ENCODE measurements around the gene NSMF.
A peak's percentile ranks its signal among the peaks of the same experiment; 100 is the strongest.

NSMF gene

GRCh38 chr9:137459152-137459600, at the start of gene NSMF:
TSS of gene NSMF (minus strand) at chr9:137459334. CDS start at chr9:137459102, 232 bp downstream.
- peak; percentile 95 for DNase-seq (ENCODE audit: low spot score)

DNA sequence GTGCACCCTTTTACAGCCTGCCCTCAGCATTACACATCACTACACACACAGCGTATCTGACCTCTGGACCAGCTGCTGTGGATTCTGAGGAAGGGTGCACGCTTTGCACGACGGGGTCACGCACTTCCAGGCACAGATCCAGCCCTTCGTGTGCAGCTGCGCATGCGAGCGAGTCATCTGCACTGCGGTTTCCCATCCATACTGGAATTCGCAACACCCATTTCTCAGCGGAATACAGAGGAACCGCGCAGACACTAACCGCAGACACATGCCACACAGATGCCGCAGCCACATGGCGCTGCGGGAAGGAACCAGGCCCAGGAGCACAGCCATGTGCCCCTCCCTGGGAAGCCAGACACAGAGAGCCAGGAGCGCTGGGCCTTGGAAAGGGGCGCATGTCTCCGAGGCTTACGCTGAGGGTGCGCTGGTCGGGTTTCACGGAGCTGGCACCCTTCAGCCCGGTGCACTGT, 47.6 kb upstream of the NSMF start:
- DNase-seq (ENCODE audit: low spot score): no peak

GRCh38 chr9:137506274-137506673, 47.1 kb upstream of the NSMF start:
- no peak for DNase-seq (ENCODE audit: low spot score)

DNA sequence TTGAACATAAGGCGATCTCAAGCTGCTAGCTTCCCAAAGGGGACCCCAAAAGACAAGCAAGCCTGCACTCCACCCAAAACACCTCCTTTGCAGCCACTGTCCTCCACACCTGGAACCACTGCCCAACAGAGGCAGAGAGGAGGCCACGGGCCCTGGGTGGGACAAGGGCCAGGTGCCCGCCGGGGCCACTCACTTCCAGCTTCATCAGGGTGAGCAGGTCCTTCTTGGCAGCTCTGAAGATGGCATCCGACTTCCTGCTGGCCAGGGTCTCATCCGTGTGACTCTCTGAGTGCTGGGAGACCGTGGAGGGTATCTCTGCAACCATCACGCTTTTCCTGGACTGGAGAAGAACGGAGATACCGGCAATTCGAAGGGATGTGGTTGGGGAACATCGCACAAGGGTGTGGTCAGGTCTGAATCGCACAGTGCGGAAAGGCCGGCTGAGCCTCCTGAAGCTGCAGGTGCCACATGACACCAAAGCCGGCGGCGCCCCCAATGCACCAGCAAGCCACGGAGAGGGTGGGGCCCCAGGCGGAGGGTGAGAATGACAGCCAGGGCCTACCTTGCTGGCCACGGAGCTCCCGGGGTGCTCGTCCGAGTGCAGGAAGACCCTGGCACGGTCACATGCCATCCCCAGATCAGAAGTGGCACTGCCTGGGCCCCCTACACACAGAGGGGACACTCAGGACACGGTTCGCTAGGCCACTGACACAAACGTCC, 46.4 kb upstream of the NSMF start:
- no peak for DNase-seq (ENCODE audit: low spot score)

GRCh38 chr9:137504432-137504777, 45.3 kb upstream of the NSMF start:
- no peak for DNase-seq (ENCODE audit: low spot score)

DNA sequence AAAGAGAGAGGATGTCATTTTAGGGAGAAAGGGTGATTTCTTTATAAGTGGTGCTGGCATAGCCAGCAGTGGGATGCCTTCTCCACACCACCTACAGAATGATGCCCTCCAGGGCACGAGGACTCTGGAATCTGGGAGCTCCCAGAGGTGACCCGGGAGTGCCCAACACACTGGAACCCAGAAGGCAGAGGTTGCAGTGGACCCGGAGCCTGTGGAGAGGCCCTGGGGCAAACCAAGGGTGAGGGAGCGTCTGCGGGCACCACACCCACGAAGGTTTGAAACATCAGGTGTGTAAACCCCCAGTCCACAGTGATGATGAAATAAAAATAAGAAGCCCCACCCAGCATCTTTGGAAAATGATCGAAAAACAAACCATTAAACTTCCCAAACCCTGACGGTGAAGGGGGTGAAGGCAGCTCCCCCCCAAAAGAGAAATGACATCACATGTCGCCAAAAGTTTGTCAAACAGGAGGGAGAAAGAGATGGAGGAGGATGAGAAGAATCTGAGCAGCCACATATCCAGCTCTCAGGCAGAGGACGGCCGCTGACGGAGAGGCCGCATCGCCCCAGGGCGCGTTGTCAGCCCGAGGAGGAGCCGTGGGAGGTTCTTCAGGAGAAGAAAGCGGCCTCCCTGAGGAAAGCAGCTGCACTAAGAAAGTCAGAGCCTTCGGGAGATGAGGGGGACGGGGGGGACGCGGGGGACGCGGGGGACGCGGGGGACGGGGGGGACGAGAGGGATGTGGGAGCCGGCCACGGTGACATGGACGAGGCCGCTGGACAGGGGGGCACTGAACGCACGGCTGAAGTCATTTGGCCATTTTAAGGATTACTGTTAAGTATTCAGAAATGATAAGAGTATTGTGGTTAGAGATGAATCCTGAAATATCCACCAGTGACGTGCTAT, 43.1 kb upstream of the NSMF start:
- DNase-seq (ENCODE audit: low spot score): no peak

DNA sequence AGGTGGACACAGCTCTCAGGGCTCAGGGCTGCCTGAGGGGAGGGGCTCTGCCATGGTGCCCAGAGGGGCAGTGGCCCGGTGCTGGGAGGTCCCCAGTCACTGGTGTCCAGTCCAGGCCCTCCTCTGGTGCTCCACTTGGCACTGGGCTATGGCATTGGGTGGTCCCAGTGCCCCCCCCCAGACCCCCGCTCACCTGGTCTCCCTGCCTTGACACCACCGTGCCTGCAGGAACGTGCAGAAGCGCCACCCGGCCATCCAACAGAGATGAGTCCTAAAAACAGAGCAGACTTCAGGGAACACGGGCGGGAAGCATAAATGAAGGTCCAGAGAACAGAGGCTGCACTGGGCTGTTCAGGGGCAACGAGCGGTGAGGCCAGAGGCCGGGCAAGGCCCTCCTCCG, 42.3 kb upstream of the NSMF start:
- DNase-seq (ENCODE audit: low spot score): no peak

DNA sequence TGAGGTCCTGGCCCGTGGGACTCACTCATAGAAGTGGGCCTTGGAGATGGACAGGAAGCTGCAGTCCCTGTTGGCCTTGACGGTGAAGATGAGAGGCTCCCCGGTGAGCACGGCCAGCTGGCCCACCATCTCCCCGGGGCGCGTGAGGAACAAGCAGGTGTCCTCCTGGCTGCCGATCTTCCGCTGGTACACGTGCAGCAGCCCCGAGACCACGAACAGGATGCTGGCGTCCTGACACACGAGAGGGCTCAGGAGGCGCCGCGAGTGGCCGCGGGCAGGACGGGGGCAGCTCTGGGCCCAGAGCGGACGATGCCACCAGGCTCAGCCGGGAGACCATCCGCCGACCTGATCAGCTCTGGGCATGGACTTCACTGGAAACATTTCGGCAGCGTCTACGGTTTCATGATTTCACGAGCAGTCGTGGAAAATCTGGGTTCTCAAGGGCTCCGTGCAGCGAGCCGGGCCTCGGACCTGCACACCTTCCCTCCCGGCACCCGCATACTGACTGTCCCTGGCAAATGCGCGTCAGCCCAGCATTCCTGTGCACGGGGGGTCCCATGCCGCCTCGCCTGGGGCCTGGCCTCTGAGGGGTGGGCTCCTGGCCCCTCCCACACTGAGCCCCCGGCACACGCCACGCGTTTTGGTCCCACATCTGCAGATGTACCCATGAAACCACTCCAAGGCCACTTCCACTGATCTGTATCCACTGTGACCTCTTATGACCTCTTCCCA, 41.7 kb upstream of the NSMF start:
- DNase-seq (ENCODE audit: low spot score): no peak

DNA sequence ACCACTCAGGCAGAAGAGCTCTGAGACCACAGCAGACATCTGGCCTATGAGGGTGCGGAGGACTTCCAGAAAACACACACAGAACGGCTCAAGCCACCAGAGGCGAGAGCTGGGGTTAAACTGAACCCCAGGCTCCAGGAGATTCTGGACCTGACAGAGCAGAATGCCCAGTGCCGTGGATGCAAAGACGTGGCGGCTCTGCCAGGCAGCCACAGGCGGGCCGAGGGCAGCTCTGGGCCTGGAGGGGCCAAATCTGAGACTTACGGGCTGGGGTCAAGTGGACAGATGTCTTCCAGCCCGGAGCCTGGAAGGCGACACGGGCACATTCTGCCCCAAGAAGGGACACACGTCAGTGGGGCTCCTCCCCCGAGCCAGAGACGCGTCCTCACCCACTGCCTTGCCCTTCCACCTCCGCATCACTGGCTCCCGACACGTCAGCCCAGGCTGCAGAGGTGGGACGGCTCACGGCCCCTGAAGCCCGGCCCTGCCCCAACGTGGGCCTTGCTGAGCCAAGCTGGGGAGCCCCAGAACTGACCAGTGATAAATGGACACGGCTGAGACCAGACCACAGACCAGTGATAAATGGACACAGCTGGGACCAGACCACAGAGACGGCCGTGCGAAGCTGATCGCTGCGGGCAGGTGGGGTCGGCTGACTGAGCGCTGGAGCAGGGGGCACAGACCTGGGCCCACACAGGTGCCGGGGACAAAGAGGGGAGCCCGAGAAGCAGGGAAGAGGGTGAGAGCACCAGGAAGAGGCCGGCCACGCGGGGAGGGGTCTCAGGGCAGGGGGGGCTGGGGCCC, 40.9 kb upstream of the NSMF start:
- DNase-seq (ENCODE audit: low spot score): no peak

DNA sequence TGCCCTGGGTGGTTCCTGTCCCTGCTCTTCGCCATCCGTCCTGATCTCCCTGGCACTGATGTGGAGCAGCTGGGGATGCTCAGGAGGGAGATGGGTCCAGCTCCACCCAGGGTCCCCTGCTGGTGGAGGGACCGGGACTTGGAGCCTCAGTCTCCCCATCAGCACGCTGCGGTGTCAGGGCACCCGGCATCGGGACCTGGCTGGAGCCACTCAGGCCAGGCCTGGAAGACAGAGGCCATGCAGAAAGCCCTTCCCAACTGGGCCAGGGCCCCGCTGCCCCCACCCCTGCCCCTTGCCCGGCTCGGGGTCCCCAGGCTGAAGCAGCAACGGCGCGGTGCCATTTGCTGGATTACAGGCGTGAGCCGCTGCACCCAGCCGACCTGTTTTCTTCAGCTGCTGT, 40.3 kb upstream of the NSMF start:
- DNase-seq (ENCODE audit: low spot score): no peak

DNA sequence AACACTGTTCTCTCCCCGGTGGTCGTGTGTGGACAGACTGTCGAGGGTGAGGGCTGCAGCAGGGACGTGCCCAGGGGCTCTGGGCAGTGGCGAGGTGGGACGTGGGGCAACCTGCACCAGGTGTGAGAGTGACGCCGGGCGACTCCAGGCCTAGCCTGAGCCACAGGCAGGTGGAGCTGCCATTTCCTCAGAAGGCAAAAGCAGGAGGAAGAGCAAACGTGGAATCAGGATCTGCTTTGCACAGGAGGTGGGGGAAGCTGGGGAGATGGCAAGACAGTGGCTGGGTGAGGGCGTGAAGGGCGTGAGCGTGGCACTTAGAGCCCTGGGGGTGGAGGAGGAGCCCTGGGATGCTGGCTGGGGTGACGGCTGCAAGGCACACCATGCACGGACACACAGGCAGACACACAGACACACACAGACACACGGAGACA, 39.6 kb upstream of the NSMF start:
- DNase-seq (ENCODE audit: low spot score): no peak

DNA sequence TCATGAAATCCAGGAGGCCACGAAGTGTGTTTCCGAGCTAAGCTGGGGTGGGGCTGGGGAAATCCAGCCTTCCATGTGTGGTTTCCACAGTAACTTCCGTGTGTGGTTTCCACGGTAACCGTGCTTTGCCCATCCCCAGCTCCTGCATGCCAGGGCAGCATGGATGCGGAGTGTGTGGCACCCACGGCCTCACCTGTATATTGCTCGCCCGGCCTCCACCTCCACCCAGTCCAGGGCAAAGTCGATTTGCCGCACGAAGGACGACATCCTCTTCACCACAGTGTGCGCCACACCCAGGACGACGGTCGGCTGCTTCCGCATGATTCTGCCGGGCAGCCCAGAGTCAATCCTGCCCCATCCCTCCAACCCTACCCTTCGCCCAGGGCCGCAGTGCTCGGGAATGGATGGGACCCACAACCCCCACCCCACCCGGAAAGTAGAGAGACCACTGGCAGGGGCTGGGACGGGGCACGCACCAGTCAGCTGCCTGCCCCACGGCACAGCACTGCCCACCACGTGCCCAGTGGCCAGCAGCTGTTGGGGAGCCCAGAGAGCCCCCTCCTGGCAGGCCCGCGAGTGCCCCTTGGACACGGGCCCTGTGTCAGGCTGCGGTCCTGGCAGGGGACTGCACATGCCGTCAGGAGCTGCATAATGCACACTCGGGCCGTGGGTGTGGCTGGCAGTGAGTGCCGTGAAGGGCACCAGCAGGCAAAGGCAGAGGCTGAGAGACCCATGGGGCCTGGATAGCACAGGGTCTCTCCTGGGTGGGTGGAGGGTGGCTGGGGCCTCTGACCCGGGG, 39.0 kb upstream of the NSMF start:
- no peak for DNase-seq (ENCODE audit: low spot score)

GRCh38 chr9:137496601-137497375, 37.7 kb upstream of the NSMF start:
- no peak for DNase-seq (ENCODE audit: low spot score)

DNA sequence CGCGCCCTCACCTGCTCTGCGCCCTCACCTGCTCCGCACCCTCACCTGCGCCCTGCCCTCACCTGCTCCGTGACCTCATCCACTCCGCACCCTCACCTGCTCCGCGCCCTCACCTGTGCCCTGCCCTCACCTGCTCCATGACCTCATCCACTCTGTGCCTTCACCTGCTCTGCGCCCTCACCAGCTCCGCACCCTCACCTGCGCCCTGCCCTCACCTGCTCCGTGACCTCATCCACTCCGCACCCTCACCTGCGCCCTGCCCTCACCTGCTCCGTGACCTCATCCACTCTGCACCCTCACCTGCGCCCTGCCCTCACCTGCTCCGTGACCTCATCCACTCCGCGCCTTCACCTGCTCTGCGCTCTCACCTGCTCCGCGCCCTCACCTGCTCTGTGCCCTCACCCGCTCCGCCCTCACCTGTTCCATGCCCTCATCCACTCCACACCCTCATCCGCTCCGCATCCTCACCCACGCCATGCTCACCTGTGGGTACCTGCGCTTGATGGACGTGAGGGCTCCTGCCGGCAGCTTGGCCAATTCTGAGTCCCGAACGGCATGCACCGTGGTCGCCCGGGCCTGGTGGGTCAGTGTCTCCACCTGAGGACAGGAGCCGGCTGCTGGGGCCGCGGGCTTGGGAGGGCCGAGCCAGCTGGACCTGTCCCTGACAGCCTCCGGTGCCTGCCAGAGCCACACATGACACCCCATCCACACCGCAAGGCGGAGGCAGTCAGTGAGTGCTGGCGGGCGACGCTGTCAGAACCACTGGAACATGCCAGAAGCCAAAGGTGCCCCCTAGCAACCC, 35.6 kb upstream of the NSMF start:
- DNase-seq (ENCODE audit: low spot score): no peak

DNA sequence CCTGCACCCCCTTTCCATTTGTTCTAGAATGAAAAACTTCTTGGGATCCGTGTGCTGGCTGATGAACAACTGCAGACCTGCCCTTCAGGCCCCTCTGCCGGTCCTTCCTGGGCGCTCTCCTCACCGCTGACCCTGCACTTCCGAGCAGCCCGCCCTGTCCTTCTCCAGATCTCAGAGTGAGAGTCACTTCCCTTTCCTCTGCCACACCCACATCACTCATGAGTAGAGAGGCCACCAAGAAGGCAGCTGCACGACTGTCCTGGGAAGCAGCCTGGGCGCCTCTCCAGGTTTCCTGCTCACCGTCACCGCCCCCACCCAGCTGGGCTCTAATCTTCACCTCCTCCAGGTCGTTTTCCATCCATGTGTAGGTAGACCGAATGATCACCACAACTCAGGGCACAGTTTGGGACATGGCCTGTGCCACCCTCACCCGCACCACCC, 35.0 kb upstream of the NSMF start:
- no peak for DNase-seq (ENCODE audit: low spot score)

DNA sequence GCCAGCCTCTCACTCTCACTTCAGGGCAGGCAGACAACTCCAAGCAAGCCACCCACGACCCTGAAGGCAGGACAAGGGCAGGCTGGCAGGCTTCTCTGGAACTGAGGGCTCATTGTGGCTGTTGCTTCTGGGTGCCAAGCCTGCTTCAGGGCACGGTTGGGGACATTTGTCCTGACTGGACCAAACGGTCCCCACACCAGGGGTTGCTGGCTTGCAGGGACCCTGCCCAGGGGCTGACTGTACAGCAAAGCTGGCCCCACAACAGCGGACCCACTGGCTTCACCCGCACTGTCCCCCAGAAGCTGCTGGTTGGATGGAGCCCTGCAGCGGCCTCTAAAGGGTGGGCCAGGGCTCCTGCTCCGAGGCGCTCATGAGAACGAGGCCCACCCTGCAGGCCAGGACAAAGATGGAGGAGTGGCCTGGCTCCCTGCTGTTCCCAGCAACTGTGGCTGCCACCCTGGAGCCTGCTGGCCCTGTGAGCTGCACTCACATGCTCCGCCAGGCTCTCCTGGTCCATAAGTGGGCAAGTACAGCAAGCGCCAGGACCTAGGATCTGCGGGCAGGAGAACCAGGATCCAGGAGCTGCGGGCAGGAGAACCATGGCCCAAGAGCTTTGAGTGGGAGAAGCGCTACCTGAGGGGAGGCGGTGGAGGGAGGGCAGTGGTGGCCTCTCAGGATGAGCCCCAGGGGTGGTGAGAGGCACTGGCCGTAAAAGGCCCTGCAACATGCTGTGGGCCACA, 34.4 kb upstream of the NSMF start:
- no peak for DNase-seq (ENCODE audit: low spot score)

DNA sequence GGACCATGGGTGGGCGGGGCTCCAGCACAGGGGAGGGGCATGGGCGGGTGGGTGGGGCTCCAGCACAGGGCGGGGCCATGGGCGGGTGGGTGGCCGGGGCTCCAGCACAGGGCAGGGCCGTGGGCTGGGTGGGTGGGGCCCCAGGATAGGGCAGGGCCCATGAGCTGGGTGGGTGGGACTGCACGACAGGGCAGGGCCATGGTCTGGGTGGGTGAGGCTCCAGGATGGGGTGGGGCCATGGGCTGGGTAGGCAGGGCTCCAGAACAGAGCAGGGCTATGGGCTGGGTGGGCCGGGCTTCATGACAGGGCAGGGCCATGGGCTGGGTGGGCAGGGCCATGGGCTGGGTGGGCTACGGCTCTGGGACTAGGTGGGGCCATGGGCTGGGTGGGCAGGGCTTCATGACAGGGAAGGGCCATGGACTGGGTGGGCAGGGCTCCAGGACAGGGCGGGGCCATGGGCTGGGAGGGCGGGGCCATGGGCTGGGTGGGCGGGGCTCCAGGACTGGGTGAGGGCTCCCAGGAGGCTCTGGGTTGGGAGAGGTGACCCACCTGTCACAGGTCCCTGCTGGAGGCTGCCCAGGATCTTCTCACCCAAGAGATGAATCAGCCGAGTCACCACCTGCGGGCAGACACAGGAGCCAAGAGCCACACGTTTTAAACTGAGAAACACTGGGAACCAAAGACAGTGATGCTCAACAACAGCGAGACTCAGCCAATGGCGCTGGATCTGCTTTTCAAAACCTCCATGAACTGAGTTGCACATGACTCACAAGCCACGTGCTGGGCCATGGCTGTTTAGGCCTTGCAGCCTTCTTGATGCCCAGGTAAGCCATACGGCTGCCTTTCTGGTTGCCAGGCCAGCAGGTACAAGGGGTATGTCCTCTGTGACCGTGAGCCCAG, 33.6 kb upstream of the NSMF start:
- peak; percentile 28 for DNase-seq (ENCODE audit: low spot score)

Measured in hematopoietic multipotent progenitor cell treated with erythropoietin and hydrocortisone succinate and interleukin-3 and kit ligand, for 17 days (in vitro differentiated cells).